ENCODE results near the gene ECHDC3. TPM values are rescaled to one million over a fixed set of nuclear protein-coding genes. Genes with fewer than 3 reads are reported as not detected.

ECHDC3 gene
- total and polyA plus RNA-seq, 10 of the 15 experiments (the other 5 are each of a cell fraction or from before 2014, with no cell fraction given), result 0.16 to 10.0 (median 6.0) TPM

GRCh38 chr10:11699550-11700097, 42.6 kb upstream of the ECHDC3 start (continued):
- TF ChIP-seq ZBTB11 (CRISPR knock-in tag; IDR thresholded peaks at IDR 0.05), result no peak

- intact Hi-C loops (cut with micrococcal nuclease; ENCODE audit: unreplicated experiment), result no loop called here
- FAIRE-seq, result no peak
- TF ChIP-seq HCFC1 (IDR thresholded peaks at IDR 0.05; ENCODE audit: low read length) (no peak), EP300 (IDR thresholded peaks at IDR 0.05; ENCODE audit: borderline replicate concordance in 1 of 2, control insufficient read depth in 1 of 2, low read depth in 2 of 2, low read length in 2 of 2) (no peak), BRCA1 (IDR thresholded peaks at IDR 0.05; ENCODE audit: low read depth, low read length) (no peak), SMARCA5 (IDR thresholded peaks at IDR 0.05) (no peak), ELK1 (IDR thresholded peaks at IDR 0.05; ENCODE audit: low read depth, low read length) (no peak), TARDBP (IDR thresholded peaks at IDR 0.05; ENCODE audit: borderline replicate concordance) (no peak), FOS (IDR thresholded peaks at IDR 0.05; ENCODE audit: borderline replicate concordance, extremely low read depth, insufficient read length) (no peak), E2F8 (IDR thresholded peaks at IDR 0.05; ENCODE audit: low read depth, partially characterized antibody) (no peak), POU2F2 (IDR thresholded peaks at IDR 0.05; ENCODE audit: borderline replicate concordance, low read depth, low read length) (no peak), BHLHE40 (IDR thresholded peaks at IDR 0.05; ENCODE audit: borderline replicate concordance in 1 of 2, low read depth in 2 of 2, low read length in 1 of 2) (no peak)
These were observed 41.6 kb upstream of the ECHDC3 start for GRCh38 chr10:11700539-11700938.

More at GRCh38 chr10:11700539-11700938, 41.6 kb upstream of the ECHDC3 start:
- DNase-seq (ENCODE audit: low read depth, low spot score) (no peak), ATAC-seq (no peak)
- ChIA-PET RAD21 (ENCODE audit: unreplicated experiment) (no interaction called here), CTCF (interaction anchor here (3.1 kb wide), 1 partner anchor 18 kb away, joined by 10 read pairs; no protein-coding TSS in a partner anchor), POLR2A (no interaction called here), SMC1A (ENCODE audit: uncharacterized antibody, unreplicated experiment) (interaction anchor here (0.6 to 1.4 kb wide), 3 partner anchors 9 to 168 kb away, joined by 3 read pairs; no protein-coding TSS in a partner anchor)
- no peaks in the 10 kb centered on the region for H4K20me1 ChIP-seq (ENCODE audit: control insufficient read depth, insufficient read depth)
- no peaks in the 10 kb centered on the region for H3K79me2 ChIP-seq (ENCODE audit: control insufficient read depth, insufficient read depth, low read length)
- H3K4me1 ChIP-seq (ENCODE audit: control insufficient read depth, insufficient read depth, low read length), result peaks cover 28% of the 10 kb centered on the region
- H3K4me2 ChIP-seq (ENCODE audit: control insufficient read depth, insufficient read depth), result no peak overlapping the region
- H3K27me3 ChIP-seq (replicated peaks in 1 of 2; ENCODE audit: control insufficient read depth in 2 of 2, insufficient read depth in 2 of 2, low read length in 1 of 2), result no peaks in the 10 kb centered on the region
- H3K4me3 ChIP-seq, result no peak overlapping the region
- in situ Hi-C loops (cut with MboI), result no loop called here
- 98% methylated on average over 6 of the region's 6 CpGs for WGBS (ENCODE audit: insufficient coverage, insufficient replicate concordance, low lambda C conversion rate, missing lambda C conversion rate)
- no peaks in the 10 kb centered on the region for H3K36me3 ChIP-seq (ENCODE audit: control insufficient read depth in 2 of 2, insufficient read depth in 2 of 2, low read length in 1 of 2)
- no TSS peak for BruUV-seq (replicated peaks)
- no peak overlapping the region for H2AFZ ChIP-seq (ENCODE audit: control insufficient read depth, low read depth, low read length)
- H3K27ac ChIP-seq (ENCODE audit: control insufficient read depth, insufficient read depth), result no peak overlapping the region
- H3K9ac ChIP-seq (ENCODE audit: control insufficient read depth, insufficient read depth, low read length), result no peak overlapping the region
- no peaks in the 10 kb centered on the region; the same call in 2 of the 3 replicates for H3K9me3 ChIP-seq (replicated peaks; ENCODE audit: control insufficient read depth, insufficient read depth, low read length)
